Central memory CD8-positive, alpha-beta T cell (primary cell): ENCODE measurements around the gene PACS2.

ENCODE experiments used
- ATAC-seq: fragments of 150-1000 bp; cut with Tn5 transposase; replicated peaks from 2 replicates; pipeline ENCODE4 v1.10.0; 2022; ENCODE audit warnings: mild to moderate bottlenecking, moderate FRiP score, moderate number of reproducible peaks; ENCODE audit not compliant: poor library complexity, severe bottlenecking; ENCODE audit errors: extremely low read depth
- DNase-seq, 2 donors: peaks; one replicate each; pipeline ENCODE4 v3.0.0; 2021; ENCODE audit warnings: low spot score in 2 of 2
- H3K27ac Mint-ChIP-seq: one replicate; pipeline ENCODE4 v1.8.0; 2022; ENCODE audit warnings: low read depth, mild to moderate bottlenecking, moderate library complexity, mixed read lengths
- H3K27me3 Mint-ChIP-seq: one replicate; pipeline ENCODE4 v1.8.0; 2022; ENCODE audit warnings: mixed read lengths
- H3K36me3 Mint-ChIP-seq: one replicate; pipeline ENCODE4 v1.8.0; 2022; ENCODE audit warnings: mild to moderate bottlenecking, moderate library complexity, mixed read lengths; ENCODE audit not compliant: insufficient read depth
- H3K4me1 Mint-ChIP-seq: one replicate; pipeline ENCODE4 v1.8.0; 2022; ENCODE audit warnings: mixed read lengths
- H3K4me3 Mint-ChIP-seq: one replicate; pipeline ENCODE4 v1.8.0; 2022; ENCODE audit warnings: mild to moderate bottlenecking, moderate library complexity, mixed read lengths
- H3K9me3 Mint-ChIP-seq: one replicate; pipeline ENCODE4 v1.8.0; 2022; ENCODE audit warnings: mixed read lengths

Gene PACS2

DNA sequence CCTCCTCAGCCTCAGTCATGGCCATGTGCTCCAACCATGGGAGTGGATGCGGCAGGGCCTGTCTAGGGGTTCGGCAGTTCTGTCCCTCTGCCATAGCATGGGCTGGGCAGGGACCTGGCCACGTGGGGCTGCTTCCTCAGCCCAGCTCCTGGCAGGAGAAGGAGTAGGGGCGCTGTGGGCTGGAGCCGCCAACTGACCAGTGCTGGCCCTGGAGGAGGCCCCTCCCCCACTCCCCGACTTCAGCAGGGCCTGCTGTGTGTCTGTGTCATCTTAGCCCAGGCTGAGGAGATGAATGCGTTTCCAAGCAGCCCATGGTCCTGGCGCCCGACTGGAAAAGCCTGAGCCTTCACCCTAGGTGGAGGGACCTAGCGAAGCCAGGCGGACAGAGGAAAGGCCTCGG lies 2.7 kb upstream of the PACS2 start:
- ATAC-seq, result no peak
- Mint-ChIP-seq H3K36me3 (peaks cover 4% of the 10 kb centered on the region), H3K4me3 (no peak overlapping the region)

GRCh38 chr14:105312973-105313372 lies 1.6 kb upstream of the PACS2 start:
- DNase-seq (no peak), ATAC-seq (no peak)
- Mint-ChIP-seq H3K4me3 (peak overlapping the region; percentile 77), H3K36me3 (peaks cover 4% of the 10 kb centered on the region), H3K4me1 (peaks cover 21% of the 10 kb centered on the region), H3K27me3 (no peaks in the 10 kb centered on the region), H3K27ac (peak overlapping the region; percentile 83), H3K9me3 (no peaks in the 10 kb centered on the region)

More for the DNA sequence above, 2.7 kb upstream of the PACS2 start:
- DNase-seq, result no peak
- H3K27me3 Mint-ChIP-seq, result no peaks in the 10 kb centered on the region
- no peak overlapping the region for H3K27ac Mint-ChIP-seq
- no peaks in the 10 kb centered on the region for H3K9me3 Mint-ChIP-seq
- peaks cover 18% of the 10 kb centered on the region for H3K4me1 Mint-ChIP-seq

DNA sequence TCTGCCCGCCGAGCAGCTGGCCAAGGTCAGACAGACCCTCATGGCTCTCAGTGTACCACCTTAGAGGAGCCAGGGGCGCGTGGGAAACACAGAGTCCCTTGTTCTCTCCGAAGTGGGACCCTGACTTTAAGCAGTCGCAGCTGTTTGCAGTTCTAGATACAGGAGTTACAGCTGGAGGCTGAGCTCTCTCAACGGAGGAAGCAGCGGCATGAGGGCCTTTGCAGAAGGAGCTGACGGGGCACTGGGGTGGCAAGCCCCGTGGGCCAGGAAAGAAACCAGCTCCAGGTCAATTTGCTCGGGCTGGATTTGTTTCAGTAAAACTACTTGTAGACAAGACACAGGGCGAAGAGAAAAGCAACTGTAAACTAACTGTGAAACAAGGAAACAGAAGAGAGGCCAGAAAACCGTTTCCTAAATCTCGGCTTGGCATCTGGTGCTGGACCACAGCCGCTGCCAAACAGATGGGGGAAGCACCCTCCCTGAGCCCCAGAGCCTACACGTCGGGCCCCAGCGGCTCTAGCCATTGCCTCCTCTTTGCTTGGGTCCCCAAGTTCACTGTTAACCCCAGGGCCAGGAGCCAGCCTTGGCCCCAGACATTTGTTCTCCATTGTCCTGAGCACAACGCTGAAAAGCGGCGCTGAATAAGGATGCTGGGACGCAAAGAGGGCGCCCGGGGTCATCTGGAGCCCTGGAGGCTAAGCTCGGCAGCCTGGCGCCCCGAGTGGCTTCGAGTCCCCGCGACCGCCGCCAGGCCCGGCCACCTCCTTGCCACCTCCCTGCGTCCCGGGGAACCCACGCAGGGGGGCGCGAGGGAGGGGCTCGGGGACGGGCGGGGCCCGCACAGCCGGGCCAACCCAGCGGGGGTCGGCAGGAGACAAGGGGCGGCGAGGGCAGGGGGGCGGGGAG lies 914 bp upstream of the PACS2 start:
- DNase-seq (no peak), ATAC-seq (peak; percentile 11)
- Mint-ChIP-seq H3K4me1 (peaks cover 21% of the 10 kb centered on the region), H3K4me3 (peak overlapping the region; percentile 77), H3K27me3 (no peaks in the 10 kb centered on the region), H3K36me3 (peaks cover 4% of the 10 kb centered on the region), H3K9me3 (no peaks in the 10 kb centered on the region), H3K27ac (peak overlapping the region; percentile 83)

DNA sequence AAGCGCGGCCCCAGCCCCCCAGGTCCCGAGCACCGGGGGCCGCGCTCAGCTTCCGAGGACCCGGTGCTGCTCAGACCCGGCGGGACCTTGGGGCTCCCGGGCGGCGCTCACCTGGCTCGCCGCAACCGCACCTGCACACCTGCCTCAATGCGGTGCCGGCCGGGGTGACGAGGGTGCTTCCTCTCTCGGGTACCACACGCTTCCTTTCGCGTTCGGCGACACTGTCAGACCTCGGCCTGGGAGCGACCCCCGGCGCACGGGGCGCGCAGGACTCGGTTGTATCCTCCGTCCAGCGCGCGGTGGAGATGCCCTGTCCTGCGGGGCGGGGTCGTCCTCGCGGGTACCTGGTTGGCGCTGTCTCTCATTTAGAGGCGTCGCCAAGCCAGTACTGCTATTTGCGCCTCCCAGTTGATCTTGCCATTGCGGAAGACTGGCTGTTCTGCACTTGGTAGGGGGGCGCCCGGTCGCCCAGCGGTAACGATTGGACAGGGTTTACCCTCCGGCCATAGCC lies 718 bp downstream of the PACS2 start:
- Mint-ChIP-seq H3K27ac (peak overlapping the region; percentile 91), H3K4me1 (peaks cover 21% of the 10 kb centered on the region), H3K27me3 (no peaks in the 10 kb centered on the region), H3K9me3 (no peaks in the 10 kb centered on the region), H3K36me3 (peaks cover 5% of the 10 kb centered on the region), H3K4me3 (peak overlapping the region; percentile 90)
- DNase-seq, result peak; percentile 35 to 42
- peak; percentile 49 for ATAC-seq

GRCh38 chr14:105315941-105316576 lies 1.5 kb downstream of the PACS2 start:
- H3K27ac Mint-ChIP-seq, result peak overlapping the region; percentile 91
- H3K4me1 Mint-ChIP-seq, result peaks cover 21% of the 10 kb centered on the region
- ATAC-seq (no peak), DNase-seq (no peak)
- peaks cover 6% of the 10 kb centered on the region for H3K36me3 Mint-ChIP-seq
- no peaks in the 10 kb centered on the region for H3K9me3 Mint-ChIP-seq
- no peaks in the 10 kb centered on the region for H3K27me3 Mint-ChIP-seq
- H3K4me3 Mint-ChIP-seq, result peak overlapping the region; percentile 90

DNA sequence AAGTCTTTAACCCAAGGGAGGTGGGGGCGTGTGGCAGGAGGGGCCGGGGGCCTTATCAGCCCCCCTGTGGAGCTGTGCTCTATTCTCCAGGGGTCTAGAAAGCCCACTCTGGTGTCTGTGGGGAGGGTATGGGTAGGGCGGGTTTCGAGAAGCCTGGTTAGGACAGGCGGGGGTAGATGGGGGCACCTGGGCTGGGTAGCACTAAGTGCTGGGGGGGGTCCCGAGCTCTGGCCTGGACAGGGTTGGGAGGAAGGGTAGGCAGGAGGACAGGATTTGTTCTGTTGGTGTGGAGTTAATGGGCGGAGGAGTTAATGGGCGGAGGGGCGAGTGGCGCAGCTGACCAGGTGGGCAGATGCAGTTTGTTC lies 2.0 kb downstream of the PACS2 start:
- peaks cover 6% of the 10 kb centered on the region for H3K36me3 Mint-ChIP-seq
- peak overlapping the region; percentile 90 for H3K4me3 Mint-ChIP-seq
- no peak for DNase-seq
- H3K27me3 Mint-ChIP-seq, result no peaks in the 10 kb centered on the region
- H3K27ac Mint-ChIP-seq, result no peak overlapping the region
- peaks cover 21% of the 10 kb centered on the region for H3K4me1 Mint-ChIP-seq
- H3K9me3 Mint-ChIP-seq, result no peaks in the 10 kb centered on the region
- ATAC-seq, result no peak

- Mint-ChIP-seq H3K4me3 (peak overlapping the region; percentile 90), H3K27me3 (no peaks in the 10 kb centered on the region), H3K9me3 (no peaks in the 10 kb centered on the region), H3K36me3 (peaks cover 6% of the 10 kb centered on the region), H3K4me1 (peaks cover 21% of the 10 kb centered on the region), H3K27ac (no peak overlapping the region)
- ATAC-seq (no peak), DNase-seq (no peak)
Measured at GRCh38 chr14:105316968-105317510, 2.5 kb downstream of the PACS2 start.

- peaks cover 7% of the 10 kb centered on the region for H3K36me3 Mint-ChIP-seq
- H3K27ac Mint-ChIP-seq, result no peak overlapping the region
- DNase-seq, result no peak
- peaks cover 23% of the 10 kb centered on the region for H3K4me1 Mint-ChIP-seq
- H3K9me3 Mint-ChIP-seq, result no peaks in the 10 kb centered on the region
- no peak overlapping the region for H3K4me3 Mint-ChIP-seq
- ATAC-seq, result no peak
- H3K27me3 Mint-ChIP-seq, result no peaks in the 10 kb centered on the region
Measured at GRCh38 chr14:105317546-105317945, 3.0 kb downstream of the PACS2 start.

DNA sequence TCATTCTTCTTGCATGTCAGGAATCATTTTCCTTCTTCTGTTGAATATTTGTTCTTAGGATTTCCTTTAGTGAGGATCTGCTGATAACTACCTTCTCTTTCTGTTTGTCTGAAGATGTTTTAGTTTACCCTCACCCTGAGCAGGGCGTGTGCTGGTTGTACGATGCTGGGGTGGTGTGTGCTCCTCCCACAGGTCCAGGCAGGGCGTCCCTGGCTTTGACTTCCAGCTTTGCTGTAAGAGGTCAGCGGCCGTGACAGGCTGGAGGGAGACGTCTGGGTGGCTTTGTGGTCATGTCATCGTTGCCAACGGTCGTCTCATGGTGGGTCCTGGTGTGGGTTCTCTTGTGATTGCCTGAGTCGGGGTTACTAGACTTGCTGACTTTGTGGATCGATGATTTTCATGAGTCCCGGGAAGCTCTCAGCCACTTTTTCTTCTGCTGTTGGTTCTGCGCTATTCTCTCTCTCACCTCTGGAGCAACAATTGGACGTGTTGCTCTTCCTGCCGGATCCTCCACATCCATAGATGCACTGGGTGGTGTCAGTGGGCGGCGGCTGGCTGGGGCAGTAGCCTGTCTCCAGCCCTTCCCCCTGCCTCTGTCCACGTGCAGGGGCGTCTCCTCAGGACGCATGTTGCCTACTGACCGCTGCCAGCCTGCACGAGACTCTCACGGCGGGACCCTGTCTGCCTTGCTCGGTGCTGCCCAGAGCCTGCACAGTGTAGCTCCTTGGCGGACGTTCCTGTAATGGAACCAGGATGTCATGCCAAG lies 8.4 kb downstream of the PACS2 start:
- Mint-ChIP-seq H3K4me1 (peaks cover 19% of the 10 kb centered on the region), H3K27me3 (no peaks in the 10 kb centered on the region), H3K9me3 (no peaks in the 10 kb centered on the region), H3K36me3 (peaks cover 6% of the 10 kb centered on the region), H3K4me3 (no peak overlapping the region), H3K27ac (peak overlapping the region; percentile 65)
- ATAC-seq, result no peak
- no peak for DNase-seq

- no peaks in the 10 kb centered on the region for H3K9me3 Mint-ChIP-seq
- H3K36me3 Mint-ChIP-seq, result peaks cover 6% of the 10 kb centered on the region
- ATAC-seq (no peak), DNase-seq (no peak)
- H3K27me3 Mint-ChIP-seq, result no peaks in the 10 kb centered on the region
- peak overlapping the region; percentile 65 for H3K27ac Mint-ChIP-seq
- no peak overlapping the region for H3K4me3 Mint-ChIP-seq
- H3K4me1 Mint-ChIP-seq, result peaks cover 22% of the 10 kb centered on the region
Measured at GRCh38 chr14:105323663-105324062, 9.1 kb downstream of the PACS2 start.

GRCh38 chr14:105324080-105324778 lies 9.7 kb downstream of the PACS2 start:
- Mint-ChIP-seq H3K9me3 (no peaks in the 10 kb centered on the region), H3K27me3 (no peaks in the 10 kb centered on the region), H3K4me3 (no peak overlapping the region), H3K27ac (no peak overlapping the region), H3K4me1 (peaks cover 28% of the 10 kb centered on the region), H3K36me3 (peaks cover 6% of the 10 kb centered on the region)
- ATAC-seq, result no peak
- no peak for DNase-seq

DNA sequence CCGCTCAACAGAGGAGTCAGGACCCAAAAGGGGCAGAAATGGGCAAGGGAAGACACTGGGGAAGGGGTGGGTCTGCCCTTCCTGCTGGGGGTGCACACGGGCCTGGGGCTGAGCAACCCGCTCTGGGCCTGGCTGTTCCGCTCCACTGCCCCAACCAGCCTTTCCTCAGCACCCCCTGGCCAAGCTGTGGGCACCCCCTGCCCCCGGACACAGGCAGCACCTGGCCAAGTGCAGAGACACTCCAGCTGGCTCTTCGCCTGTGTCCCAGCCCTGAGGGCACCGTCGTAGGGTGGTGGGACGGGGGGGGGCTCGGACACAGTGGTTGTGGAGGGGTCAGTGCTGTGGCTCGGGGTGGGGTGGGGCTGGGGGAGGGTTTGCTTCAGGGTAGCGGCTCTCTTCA lies 10.3 kb downstream of the PACS2 start:
- DNase-seq, result no peak
- Mint-ChIP-seq H3K9me3 (no peaks in the 10 kb centered on the region), H3K27me3 (no peaks in the 10 kb centered on the region), H3K36me3 (peaks cover 6% of the 10 kb centered on the region), H3K4me3 (no peak overlapping the region), H3K27ac (no peak overlapping the region), H3K4me1 (peaks cover 33% of the 10 kb centered on the region)
- ATAC-seq, result no peak
